MV-4-11 (cell line): ENCODE results near the gene TSPAN3.

Experiments used
- DNase-seq: peaks from one replicate; lab custom pipeline; 2025; lab: John Stamatoyannopoulos, UW

The TSPAN3 gene

GRCh38 chr15:77070495-77071304 lies at the start of gene TSPAN3:
Gene TSPAN3, minus strand, starts transcription at chr15:77071109. Its CDS starts 155 bp downstream, at chr15:77070954.
- DNase-seq = peak; percentile 86

- no peak for DNase-seq
Observed at GRCh38 chr15:77120576-77120975, 49.7 kb upstream of the TSPAN3 start.

GRCh38 chr15:77119446-77119845 lies 48.5 kb upstream of the TSPAN3 start:
- DNase-seq = no peak

- peak; percentile 63 for DNase-seq
Observed at GRCh38 chr15:77118882-77119321, 48.0 kb upstream of the TSPAN3 start.

GRCh38 chr15:77115179-77115578 lies 44.3 kb upstream of the TSPAN3 start:
- DNase-seq = no peak

- no peak for DNase-seq
Observed at GRCh38 chr15:77112838-77113504, 42.1 kb upstream of the TSPAN3 start.

- DNase-seq = no peak
Observed at GRCh38 chr15:77111789-77112188, 40.9 kb upstream of the TSPAN3 start.

- DNase-seq = peak; percentile 26
Observed at GRCh38 chr15:77107531-77108355, 36.8 kb upstream of the TSPAN3 start.

GRCh38 chr15:77107068-77107467 lies 36.2 kb upstream of the TSPAN3 start:
- no peak for DNase-seq

- DNase-seq = no peak
Observed at GRCh38 chr15:77104155-77104554, 33.2 kb upstream of the TSPAN3 start.

GRCh38 chr15:77099741-77100463 lies 29.0 kb upstream of the TSPAN3 start:
- no peak for DNase-seq

GRCh38 chr15:77098572-77098971 lies 27.7 kb upstream of the TSPAN3 start:
- no peak for DNase-seq

- DNase-seq = no peak
Observed at GRCh38 chr15:77097921-77098320, 27.0 kb upstream of the TSPAN3 start.

- peak; percentile 87 for DNase-seq
Observed at GRCh38 chr15:77097248-77097721, 26.4 kb upstream of the TSPAN3 start.

- no peak for DNase-seq
Observed at GRCh38 chr15:77096541-77096940, 25.6 kb upstream of the TSPAN3 start.

- DNase-seq = no peak
Observed at GRCh38 chr15:77096138-77096537, 25.2 kb upstream of the TSPAN3 start.

- no peak for DNase-seq
Observed at GRCh38 chr15:77094397-77095030, 23.6 kb upstream of the TSPAN3 start.

GRCh38 chr15:77093436-77093835 lies 22.5 kb upstream of the TSPAN3 start:
- DNase-seq = no peak

GRCh38 chr15:77091097-77091496 lies 20.2 kb upstream of the TSPAN3 start:
- peak; percentile 16 for DNase-seq

- no peak for DNase-seq
Observed at GRCh38 chr15:77087213-77087612, 16.3 kb upstream of the TSPAN3 start.

GRCh38 chr15:77085297-77085696 lies 14.4 kb upstream of the TSPAN3 start:
- DNase-seq = peak; percentile 90
